ENCODE measurements around the gene CDIPT.
"Not testable (repeated sequence)": the region's sequence is repeated elsewhere in the genome, so short reads cannot be mapped to it uniquely, and the experiment has no call there.

CDIPT gene

DNA sequence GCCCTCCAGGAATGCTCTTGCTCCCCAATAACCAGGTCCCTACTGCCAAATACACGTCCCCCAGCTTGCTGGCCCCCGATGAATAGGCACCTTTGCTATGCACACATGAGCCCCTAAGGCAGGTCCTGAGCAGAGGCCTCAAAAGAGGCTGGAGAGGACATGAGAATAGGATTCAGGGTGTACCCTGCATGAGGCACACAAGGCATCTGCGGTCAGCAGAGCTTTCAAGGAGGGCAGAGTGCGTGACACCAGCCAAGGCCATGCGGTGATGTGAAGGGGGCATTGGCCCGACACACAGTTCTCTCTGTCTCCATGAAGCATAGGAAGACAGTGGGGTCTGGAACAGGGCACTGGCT, 29.4 kb upstream of the CDIPT start:
- H3F3A ChIP-seq (ENCODE audit: low read depth), result no peaks in the 10 kb centered on the region
- H3K36me3 ChIP-seq (ENCODE audit: insufficient read depth, low read length), result no peaks in the 10 kb centered on the region
- H3K4me1 ChIP-seq (ENCODE audit: insufficient read depth, low read length, poor library complexity, severe bottlenecking), result no peaks in the 10 kb centered on the region
- H3K9me3 ChIP-seq (ENCODE audit: insufficient read depth, low read depth, low read length), result no peaks in the 10 kb centered on the region
- no peaks in the 10 kb centered on the region for H3K79me2 ChIP-seq (ENCODE audit: insufficient read depth, low read length)
- no peaks in the 10 kb centered on the region for H3K9me2 ChIP-seq (replicated peaks; ENCODE audit: low read depth, low read length)
- no peak overlapping the region for H3K4me2 ChIP-seq (ENCODE audit: low read depth, low read length, poor library complexity, severe bottlenecking)
- no peaks in the 10 kb centered on the region for H4K20me1 ChIP-seq (ENCODE audit: insufficient read depth, low read length, poor library complexity, severe bottlenecking)
- TF ChIP-seq EZH2phosphoT487 (IDR thresholded peaks at IDR 0.05; ENCODE audit: borderline replicate concordance) (no peak), CTCF (conservative IDR thresholded peaks at IDR 0.05; ENCODE audit: low read length) (no peak)
- H3K27me3 ChIP-seq (ENCODE audit: insufficient read depth, low read length, poor library complexity, severe bottlenecking), result no peaks in the 10 kb centered on the region
- no peak overlapping the region for H3K9ac ChIP-seq (ENCODE audit: low read depth, low read length, poor library complexity, severe bottlenecking)
- H2AFZ ChIP-seq (ENCODE audit: low read length), result no peak overlapping the region
- no peak overlapping the region for H3K4me3 ChIP-seq (ENCODE audit: low read length, poor library complexity, severe bottlenecking)

- no peaks in the 10 kb centered on the region for H3K27me3 ChIP-seq (ENCODE audit: insufficient read depth, low read length, poor library complexity, severe bottlenecking)
- no peaks in the 10 kb centered on the region for H4K20me1 ChIP-seq (ENCODE audit: insufficient read depth, low read length, poor library complexity, severe bottlenecking)
- no peak for TF ChIP-seq CTCF (conservative IDR thresholded peaks at IDR 0.05; ENCODE audit: low read length)
- no peak for TF ChIP-seq EZH2phosphoT487 (IDR thresholded peaks at IDR 0.05; ENCODE audit: borderline replicate concordance)
- no peaks in the 10 kb centered on the region for H3K9me3 ChIP-seq (ENCODE audit: insufficient read depth, low read depth, low read length)
- no peak overlapping the region for H2AFZ ChIP-seq (ENCODE audit: low read length)
- no peak overlapping the region for H3K4me2 ChIP-seq (ENCODE audit: low read depth, low read length, poor library complexity, severe bottlenecking)
- H3K4me3 ChIP-seq (ENCODE audit: low read length, poor library complexity, severe bottlenecking), result no peak overlapping the region
- H3K9ac ChIP-seq (ENCODE audit: low read depth, low read length, poor library complexity, severe bottlenecking), result no peak overlapping the region
- H3F3A ChIP-seq (ENCODE audit: low read depth), result no peaks in the 10 kb centered on the region
- no peaks in the 10 kb centered on the region for H3K9me2 ChIP-seq (replicated peaks; ENCODE audit: low read depth, low read length)
- H3K4me1 ChIP-seq (ENCODE audit: insufficient read depth, low read length, poor library complexity, severe bottlenecking), result no peaks in the 10 kb centered on the region
- no peaks in the 10 kb centered on the region for H3K36me3 ChIP-seq (ENCODE audit: insufficient read depth, low read length)
- no peaks in the 10 kb centered on the region for H3K79me2 ChIP-seq (ENCODE audit: insufficient read depth, low read length)
Observed at GRCh38 chr16:29891525-29892457, 28.8 kb upstream of the CDIPT start.

GRCh38 chr16:29889372-29889771, 26.3 kb upstream of the CDIPT start:
- not testable (repeated sequence) for H3K4me2 ChIP-seq (ENCODE audit: low read depth, low read length, poor library complexity, severe bottlenecking); H2AFZ ChIP-seq (ENCODE audit: low read length); H3K27me3 ChIP-seq (ENCODE audit: insufficient read depth, low read length, poor library complexity, severe bottlenecking); H3K9me3 ChIP-seq (ENCODE audit: insufficient read depth, low read depth, low read length); H3K4me1 ChIP-seq (ENCODE audit: insufficient read depth, low read length, poor library complexity, severe bottlenecking); H3K9ac ChIP-seq (ENCODE audit: low read depth, low read length, poor library complexity, severe bottlenecking); H3K9me2 ChIP-seq (replicated peaks; ENCODE audit: low read depth, low read length); H3K36me3 ChIP-seq (ENCODE audit: insufficient read depth, low read length); H3K79me2 ChIP-seq (ENCODE audit: insufficient read depth, low read length); H3K4me3 ChIP-seq (ENCODE audit: low read length, poor library complexity, severe bottlenecking); H4K20me1 ChIP-seq (ENCODE audit: insufficient read depth, low read length, poor library complexity, severe bottlenecking); H3F3A ChIP-seq (ENCODE audit: low read depth)

GRCh38 chr16:29883987-29884386, 21.0 kb upstream of the CDIPT start:
- Histone ChIP-seq H3K9me2 (replicated peaks; ENCODE audit: low read depth, low read length) (no peaks in the 10 kb centered on the region), H3F3A (ENCODE audit: low read depth) (no peaks in the 10 kb centered on the region), H4K20me1 (ENCODE audit: insufficient read depth, low read length, poor library complexity, severe bottlenecking) (no peaks in the 10 kb centered on the region), H3K36me3 (ENCODE audit: insufficient read depth, low read length) (no peaks in the 10 kb centered on the region), H3K9me3 (ENCODE audit: insufficient read depth, low read depth, low read length) (no peaks in the 10 kb centered on the region), H2AFZ (ENCODE audit: low read length) (no peak overlapping the region), H3K4me3 (ENCODE audit: low read length, poor library complexity, severe bottlenecking) (no peak overlapping the region), H3K27me3 (ENCODE audit: insufficient read depth, low read length, poor library complexity, severe bottlenecking) (no peaks in the 10 kb centered on the region), H3K79me2 (ENCODE audit: insufficient read depth, low read length) (no peaks in the 10 kb centered on the region), H3K4me2 (ENCODE audit: low read depth, low read length, poor library complexity, severe bottlenecking) (no peak overlapping the region), H3K4me1 (ENCODE audit: insufficient read depth, low read length, poor library complexity, severe bottlenecking) (no peaks in the 10 kb centered on the region), H3K9ac (ENCODE audit: low read depth, low read length, poor library complexity, severe bottlenecking) (no peak overlapping the region)
- TF ChIP-seq EZH2phosphoT487 (IDR thresholded peaks at IDR 0.05; ENCODE audit: borderline replicate concordance), result no peak
- no peak for TF ChIP-seq CTCF (conservative IDR thresholded peaks at IDR 0.05; ENCODE audit: low read length)
